HEK293T (cell line): ENCODE measurements around the gene TUBA4A.

Experiments used
- ARNT ChIP-seq: fragments of 450-650 bp; IDR thresholded peaks from 2 replicates; pipeline ENCODE4 v1.6.1; 2017; ENCODE audit warnings: mild to moderate bottlenecking
- BHLHE40 ChIP-seq: fragments of 450-650 bp; IDR thresholded peaks from 2 replicates; pipeline ENCODE4 v1.6.1; 2016; ENCODE audit warnings: mild to moderate bottlenecking, moderate library complexity, borderline replicate concordance
- ELF4 ChIP-seq: fragments of 450-650 bp; IDR thresholded peaks from 2 replicates; pipeline ENCODE4 v1.6.1; 2017; ENCODE audit warnings: antibody characterized with exemption
- HDGF ChIP-seq: fragments of 450-650 bp; IDR thresholded peaks from 2 replicates; pipeline ENCODE4 v1.6.1; 2017; ENCODE audit warnings: antibody characterized with exemption, borderline replicate concordance
- NFRKB ChIP-seq: fragments of 450-650 bp; IDR thresholded peaks from 2 replicates; pipeline ENCODE4 v1.6.1; 2016; ENCODE audit warnings: mild to moderate bottlenecking, moderate library complexity
- SP1 ChIP-seq: fragments of 450-650 bp; IDR thresholded peaks from 2 replicates; pipeline ENCODE4 v1.6.1; 2017
- TARDBP ChIP-seq: fragments of 450-650 bp; IDR thresholded peaks from 2 replicates; pipeline ENCODE4 v1.6.1; 2016
- TF ChIP-seq, protein P1 (sequence below): fragments of 450-650 bp; IDR thresholded peaks from 2 replicates; pipeline ENCODE4 v1.6.1; 2016

DNA sequence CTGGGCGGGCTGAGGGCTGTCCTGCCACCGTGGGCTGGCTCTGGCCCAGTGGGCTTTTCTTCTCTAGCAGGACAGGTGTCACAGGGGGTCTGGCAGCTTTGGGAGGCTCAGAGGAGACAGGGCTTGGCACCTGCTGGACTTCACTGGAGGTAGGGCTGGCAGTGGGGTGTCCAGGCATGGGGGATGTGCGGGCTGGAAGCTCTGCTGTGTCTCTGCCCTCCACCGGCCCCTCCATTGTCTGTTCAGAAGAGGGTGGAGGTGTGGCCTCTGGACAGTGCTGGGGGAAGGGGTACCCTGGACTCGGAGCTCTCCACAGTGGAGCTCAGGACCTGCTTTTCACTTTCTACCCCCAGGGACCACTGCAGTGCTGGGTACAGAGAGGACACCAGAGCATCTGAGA lies 46.3 kb upstream of the TUBA4A start:
- no peak for TF ChIP-seq NFRKB
- TF ChIP-seq ELF4: no peak
- TF ChIP-seq, protein P1, sequence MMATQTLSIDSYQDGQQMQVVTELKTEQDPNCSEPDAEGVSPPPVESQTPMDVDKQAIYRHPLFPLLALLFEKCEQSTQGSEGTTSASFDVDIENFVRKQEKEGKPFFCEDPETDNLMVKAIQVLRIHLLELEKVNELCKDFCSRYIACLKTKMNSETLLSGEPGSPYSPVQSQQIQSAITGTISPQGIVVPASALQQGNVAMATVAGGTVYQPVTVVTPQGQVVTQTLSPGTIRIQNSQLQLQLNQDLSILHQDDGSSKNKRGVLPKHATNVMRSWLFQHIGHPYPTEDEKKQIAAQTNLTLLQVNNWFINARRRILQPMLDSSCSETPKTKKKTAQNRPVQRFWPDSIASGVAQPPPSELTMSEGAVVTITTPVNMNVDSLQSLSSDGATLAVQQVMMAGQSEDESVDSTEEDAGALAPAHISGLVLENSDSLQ: no peak
- no peak for TF ChIP-seq SP1
- no peak for TF ChIP-seq ARNT
- TF ChIP-seq BHLHE40: no peak
- TF ChIP-seq TARDBP: no peak
- no peak for TF ChIP-seq HDGF
